OCI-LY1 (cell line): Measurements from ENCODE around the gene HSPB2.
"Not testable (repeated sequence)": the region's sequence is repeated elsewhere in the genome, so short reads cannot be mapped to it uniquely, and the experiment has no call there.

Experiments
- H2AFZ ChIP-seq: fragments of 200-600 bp; sonication (generic), shearing (Covaris generic); 2 replicates; pipeline ENCODE4 v1.6.0; 2014; ENCODE audit warnings: antibody characterized with exemption, mild to moderate bottlenecking, low read length
- H3F3A ChIP-seq: fragments of 200-600 bp; sonication (generic), shearing (Covaris generic); 2 replicates; pipeline ENCODE4 v1.6.0; 2014; ENCODE audit warnings: mild to moderate bottlenecking, antibody characterized with exemption, low read length, moderate library complexity; ENCODE audit not compliant: insufficient read depth
- H3K27ac ChIP-seq: fragments of 200-600 bp; sonication (generic); 2 replicates; pipeline ENCODE4 v1.5.1; 2014; ENCODE audit warnings: low read length, mixed run types, mild to moderate bottlenecking, low read depth; ENCODE audit not compliant: poor library complexity, severe bottlenecking
- H3K27me3 ChIP-seq: fragments of 200-600 bp; sonication (generic); 2 replicates; pipeline ENCODE4 v1.6.0; 2014; ENCODE audit warnings: antibody characterized with exemption, mild to moderate bottlenecking, low read length, moderate library complexity; ENCODE audit not compliant: insufficient read depth
- H3K36me3 ChIP-seq: fragments of 200-600 bp; sonication (generic); 2 replicates; pipeline ENCODE4 v1.6.1; 2014; ENCODE audit warnings: mild to moderate bottlenecking, antibody characterized with exemption, low read length, moderate library complexity, mixed read lengths; ENCODE audit not compliant: insufficient read depth
- H3K4me1 ChIP-seq: fragments of 200-600 bp; sonication (generic); 2 replicates; pipeline ENCODE4 v1.5.1; 2014; ENCODE audit warnings: mild to moderate bottlenecking, low read length, moderate library complexity; ENCODE audit not compliant: insufficient read depth, severe bottlenecking
- H3K4me2 ChIP-seq: fragments of 200-600 bp; sonication (generic), shearing (Covaris generic); 2 replicates; pipeline ENCODE4 v1.6.1; 2014; ENCODE audit warnings: low read length
- H3K4me3 ChIP-seq: fragments of 200-600 bp; sonication (generic); 2 replicates; pipeline ENCODE4 v1.5.1; 2014; ENCODE audit warnings: low read length, low read depth, mild to moderate bottlenecking, mixed read lengths; ENCODE audit not compliant: poor library complexity, severe bottlenecking
- H3K79me2 ChIP-seq: fragments of 200-600 bp; shearing (Covaris generic); 2 replicates; pipeline ENCODE4 v1.6.1; 2016; ENCODE audit warnings: mixed run types, low read length, mixed read lengths; ENCODE audit not compliant: insufficient read depth
- H3K9ac ChIP-seq: fragments of 200-600 bp; sonication (generic), shearing (Covaris generic); 2 replicates; pipeline ENCODE4 v1.6.1; 2014; ENCODE audit warnings: mild to moderate bottlenecking, low read length, mixed read lengths
- H3K9me2 ChIP-seq: fragments of 200-600 bp; sonication (generic), shearing (Covaris generic); 2 replicates; pipeline ENCODE4 v1.6.1; 2014; ENCODE audit warnings: low read depth, mild to moderate bottlenecking, low read length, mixed read lengths
- H3K9me3 ChIP-seq: fragments of 200-600 bp; shearing (Covaris generic); 2 replicates; pipeline ENCODE4 v1.6.1; 2014; ENCODE audit warnings: low read length, mixed read lengths
- H4K20me1 ChIP-seq: fragments of 200-600 bp; sonication (generic), shearing (Covaris generic); 2 replicates; pipeline ENCODE4 v1.6.0; 2016; ENCODE audit warnings: mild to moderate bottlenecking, low read length; ENCODE audit not compliant: insufficient read depth
- EZH2 ChIP-seq: fragments of 200-600 bp; sonication (generic), shearing (Covaris generic); IDR thresholded peaks from 2 replicates; pipeline ENCODE4 v1.8.0; 2017; ENCODE audit warnings: borderline replicate concordance, mixed run types, mild to moderate bottlenecking, antibody characterized with exemption, low read length, moderate library complexity, mixed read lengths
- TF ChIP-seq, protein P1 (sequence below): fragments of 200-600 bp; sonication (generic), shearing (Covaris generic); IDR thresholded peaks from 2 replicates; pipeline ENCODE4 v1.5.1; 2017; ENCODE audit warnings: mild to moderate bottlenecking, antibody characterized with exemption, low read length, moderate library complexity, mixed read lengths

Gene HSPB2

DNA sequence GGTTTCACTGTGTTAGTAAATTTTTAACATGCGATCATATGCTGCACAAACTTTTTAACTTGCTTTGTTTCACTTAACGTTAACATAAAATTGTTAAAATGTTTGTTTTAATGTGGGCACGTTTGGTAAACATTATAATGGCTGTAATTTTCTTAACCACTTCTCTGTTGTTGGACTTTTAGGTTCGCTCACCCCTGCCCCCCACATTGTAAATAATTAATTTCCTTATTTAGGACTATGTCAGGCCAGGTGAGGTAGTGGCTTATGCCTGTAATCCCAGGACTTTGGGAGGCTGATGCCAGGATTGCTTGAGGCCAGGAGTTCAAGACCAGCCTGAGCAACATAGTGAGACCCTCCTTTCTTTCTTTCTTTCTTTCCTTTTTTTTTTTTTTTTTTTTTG is 17.9 kb downstream of the HSPB2 start:
- no peak for TF ChIP-seq EZH2
- TF ChIP-seq, protein P1, sequence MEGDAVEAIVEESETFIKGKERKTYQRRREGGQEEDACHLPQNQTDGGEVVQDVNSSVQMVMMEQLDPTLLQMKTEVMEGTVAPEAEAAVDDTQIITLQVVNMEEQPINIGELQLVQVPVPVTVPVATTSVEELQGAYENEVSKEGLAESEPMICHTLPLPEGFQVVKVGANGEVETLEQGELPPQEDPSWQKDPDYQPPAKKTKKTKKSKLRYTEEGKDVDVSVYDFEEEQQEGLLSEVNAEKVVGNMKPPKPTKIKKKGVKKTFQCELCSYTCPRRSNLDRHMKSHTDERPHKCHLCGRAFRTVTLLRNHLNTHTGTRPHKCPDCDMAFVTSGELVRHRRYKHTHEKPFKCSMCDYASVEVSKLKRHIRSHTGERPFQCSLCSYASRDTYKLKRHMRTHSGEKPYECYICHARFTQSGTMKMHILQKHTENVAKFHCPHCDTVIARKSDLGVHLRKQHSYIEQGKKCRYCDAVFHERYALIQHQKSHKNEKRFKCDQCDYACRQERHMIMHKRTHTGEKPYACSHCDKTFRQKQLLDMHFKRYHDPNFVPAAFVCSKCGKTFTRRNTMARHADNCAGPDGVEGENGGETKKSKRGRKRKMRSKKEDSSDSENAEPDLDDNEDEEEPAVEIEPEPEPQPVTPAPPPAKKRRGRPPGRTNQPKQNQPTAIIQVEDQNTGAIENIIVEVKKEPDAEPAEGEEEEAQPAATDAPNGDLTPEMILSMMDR, result no peak
- Histone ChIP-seq H4K20me1 (no peaks in the 10 kb centered on the region), H3K27ac (no peak overlapping the region), H3K4me2 (no peak overlapping the region), H3K79me2 (no peaks in the 10 kb centered on the region), H3K9ac (no peak overlapping the region), H3K36me3 (no peaks in the 10 kb centered on the region), H3K4me1 (peaks cover 21% of the 10 kb centered on the region), H3K27me3 (no peaks in the 10 kb centered on the region), H3F3A (no peaks in the 10 kb centered on the region; the same call in 1 of the 2 replicates), H2AFZ (no peak overlapping the region), H3K4me3 (no peak overlapping the region), H3K9me2 (no peaks in the 10 kb centered on the region), H3K9me3 (no peaks in the 10 kb centered on the region)

DNA sequence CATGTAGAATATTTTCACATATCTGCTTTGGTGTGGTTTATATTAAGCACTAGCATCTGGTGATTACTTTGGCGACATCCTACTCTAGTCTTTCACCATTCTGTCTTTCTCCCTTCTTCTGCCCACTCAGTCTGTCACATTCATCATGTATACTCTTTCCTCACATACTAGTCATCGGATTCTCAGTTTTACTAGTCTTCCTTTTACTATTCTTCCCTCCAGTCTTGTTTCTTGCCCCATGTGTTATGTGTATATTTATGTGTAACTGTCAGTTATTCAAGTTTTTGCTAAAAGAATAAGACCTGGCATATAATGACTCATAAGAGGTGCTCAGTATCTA is 20.0 kb downstream of the HSPB2 start:
- TF ChIP-seq EZH2, result no peak
- TF ChIP-seq, protein P1, result no peak
- Histone ChIP-seq H3K27ac (no peak overlapping the region), H3K9me2 (no peaks in the 10 kb centered on the region), H3K36me3 (no peaks in the 10 kb centered on the region), H3K27me3 (no peaks in the 10 kb centered on the region), H3K4me3 (no peak overlapping the region), H3K9ac (no peak overlapping the region), H2AFZ (no peak overlapping the region), H3K79me2 (no peaks in the 10 kb centered on the region), H3F3A (no peaks in the 10 kb centered on the region; the same call in 1 of the 2 replicates), H3K4me2 (no peak overlapping the region), H3K9me3 (no peaks in the 10 kb centered on the region), H3K4me1 (peaks cover 25% of the 10 kb centered on the region), H4K20me1 (no peaks in the 10 kb centered on the region)

DNA sequence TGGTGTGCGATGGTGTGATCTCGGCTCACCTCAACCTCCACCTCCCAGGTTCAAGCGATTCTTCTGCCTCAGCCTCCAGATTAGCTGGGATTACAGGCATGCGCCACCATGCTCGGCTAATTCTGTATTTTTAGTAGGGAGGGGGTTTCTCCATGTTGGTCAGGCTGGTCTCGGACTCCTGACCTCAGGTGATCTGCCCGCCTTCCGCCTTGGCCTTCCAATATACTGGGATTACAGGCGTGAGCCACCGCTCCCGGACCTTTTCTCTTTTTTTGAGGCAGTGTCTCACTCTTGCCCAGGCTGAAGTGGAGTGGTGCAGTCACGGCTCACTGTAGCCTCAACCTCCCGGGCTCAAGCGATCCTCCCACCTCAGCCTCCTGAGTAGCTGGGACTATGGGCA is 20.6 kb downstream of the HSPB2 start:
- H3K9ac ChIP-seq, H3K79me2 ChIP-seq, H3K27ac ChIP-seq, H3K4me2 ChIP-seq, H3K36me3 ChIP-seq, H3K9me2 ChIP-seq, H2AFZ ChIP-seq, H3F3A ChIP-seq, H3K27me3 ChIP-seq, H4K20me1 ChIP-seq, H3K9me3 ChIP-seq, H3K4me3 ChIP-seq: not testable (repeated sequence)
- peaks cover 28% of the 10 kb centered on the region for H3K4me1 ChIP-seq

DNA sequence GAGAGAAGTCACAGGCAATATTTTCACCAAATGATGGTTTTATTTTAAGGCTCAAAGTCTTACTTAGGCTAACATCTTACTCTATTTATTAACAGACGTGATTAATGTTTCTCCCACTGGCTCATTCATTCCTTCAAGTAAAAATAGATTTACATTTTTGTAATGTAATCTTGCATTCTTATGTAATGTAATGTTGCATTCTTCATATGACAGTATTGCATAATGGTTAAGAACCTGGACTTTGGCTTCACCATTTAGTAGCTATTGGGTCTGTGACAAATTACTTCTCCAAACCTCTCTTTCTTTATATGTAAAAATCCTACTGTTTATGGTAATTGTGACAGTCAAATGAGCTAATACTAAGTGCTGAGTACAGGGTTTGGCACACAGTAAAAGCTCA is 21.3 kb downstream of the HSPB2 start:
- Histone ChIP-seq H3K27me3 (no peaks in the 10 kb centered on the region), H2AFZ (no peak overlapping the region), H3K9me3 (no peaks in the 10 kb centered on the region), H3K36me3 (no peaks in the 10 kb centered on the region), H3F3A (no peaks in the 10 kb centered on the region; the same call in 1 of the 2 replicates), H4K20me1 (no peaks in the 10 kb centered on the region), H3K9me2 (no peaks in the 10 kb centered on the region), H3K4me2 (no peak overlapping the region), H3K4me3 (no peak overlapping the region), H3K79me2 (no peaks in the 10 kb centered on the region), H3K4me1 (peaks cover 35% of the 10 kb centered on the region), H3K27ac (no peak overlapping the region), H3K9ac (no peak overlapping the region)
- TF ChIP-seq, protein P1, result no peak
- TF ChIP-seq EZH2, result no peak
